ENCODE results near the gene TOMT. TPM values are rescaled to one million over a fixed set of nuclear protein-coding genes. Genes with fewer than 3 reads are reported as not detected.

The TOMT gene
- total and polyA plus RNA-seq, 2 donors (not counting 3 experiments of a cell fraction or from before 2014, with no cell fraction given), result not detected

- no peaks in the 10 kb centered on the region for H3K36me3 ChIP-seq (ENCODE audit: control insufficient read depth in 2 of 2, extremely low read depth in 1 of 2, insufficient read depth in 2 of 2, low read length in 2 of 2)
- no peaks in the 10 kb centered on the region for H3K9me3 ChIP-seq (replicated peaks; ENCODE audit: control insufficient read depth, insufficient read depth, low read length)
- FAIRE-seq (peak; percentile 94), DNase-seq (ENCODE audit: low read depth, low spot score) (peak; percentile 80)
- POLR2A ChIA-PET, result interaction anchor here (1.1 to 1.2 kb wide), 2 partner anchors 40 to 151 kb away, joined by 3 read pairs; partner anchors contain the start of gene ANAPC15
- H4K20me1 ChIP-seq (replicated peaks; ENCODE audit: control insufficient read depth, extremely low read depth, insufficient read depth, low read length), result no peaks in the 10 kb centered on the region
- TF ChIP-seq JUN (IDR thresholded peaks at IDR 0.05; ENCODE audit: borderline replicate concordance, insufficient read depth, insufficient read length, low read depth) (peak; percentile 77), EZH2 (IDR thresholded peaks at IDR 0.05; ENCODE audit: borderline replicate concordance, low read depth, low read length, severe bottlenecking) (no peak), POLR2A (IDR thresholded peaks at IDR 0.05; ENCODE audit: low read depth, low read length) (no peak), MYC (IDR thresholded peaks at IDR 0.05; ENCODE audit: low read depth, low read length) (no peak), MAX (IDR thresholded peaks at IDR 0.05; ENCODE audit: insufficient read depth, insufficient read length) (no peak), GATA2 (IDR thresholded peaks at IDR 0.05; ENCODE audit: insufficient read depth, insufficient read length, low read depth, low read length) (no peak), CTCF (IDR thresholded peaks at IDR 0.05; ENCODE audit: extremely low read depth in 1 of 2, insufficient read depth in 1 of 2, low read depth in 1 of 2, low read length in 2 of 2) (no peak), FOS (IDR thresholded peaks at IDR 0.05; ENCODE audit: borderline replicate concordance, insufficient read depth, low read length) (peak; percentile 77), POLR2AphosphoS5 (IDR thresholded peaks at IDR 0.05; ENCODE audit: insufficient read depth, low read depth, low read length) (peak; percentile 78)
- dilution Hi-C loops (cut with MboI; ENCODE audit: extremely low pct_ligation_motif_present, low sequenced_read_pairs) (no loop called here), intact Hi-C loops (cut with micrococcal nuclease) (loop anchor here (1.0 kb wide), 2 partner anchors 8 to 31 kb away; partner anchors contain the start of genes LRRC51 and NUMA1)
- BruUV-seq (replicated peaks), result TSS peak; percentile 24
- peaks cover 54% of the 10 kb centered on the region for H3K4me1 ChIP-seq (ENCODE audit: control insufficient read depth, extremely low read depth, insufficient read depth, low read length)
- CTCF ChIA-PET, result interaction anchor here (0.9 to 6.9 kb wide), 8 partner anchors 19 to 112 kb away, joined by 3 to 46 read pairs (median 4); no protein-coding TSS in a partner anchor
- peak overlapping the region; percentile 75 for H3K4me2 ChIP-seq (ENCODE audit: insufficient read depth, low read length)
- no peaks in the 10 kb centered on the region for H3K9me1 ChIP-seq (replicated peaks; ENCODE audit: control insufficient read depth, extremely low read depth, insufficient read depth, low read length)
- H3K79me2 ChIP-seq (ENCODE audit: control insufficient read depth, insufficient read depth, low read length), result peaks cover 85% of the 10 kb centered on the region
- no peak overlapping the region for H2AFZ ChIP-seq (ENCODE audit: low read depth, low read length)
- H3K27me3 ChIP-seq (ENCODE audit: control insufficient read depth in 2 of 2, insufficient read depth in 2 of 2, low read length in 2 of 2), result no peaks in the 10 kb centered on the region
- peak overlapping the region; percentile 35 for H3K9ac ChIP-seq (replicated peaks; ENCODE audit: extremely low read depth, insufficient read depth, low read length)
- peak overlapping the region; percentile 65 for H3K27ac ChIP-seq (ENCODE audit: insufficient read depth, low read depth, low read length)
- peak overlapping the region in 1 of 3 experiments; percentile 4 for H3K4me3 ChIP-seq (replicated peaks in 1 of 3; ENCODE audit: insufficient read depth in 1 of 3, low read depth in 1 of 3, low read length in 3 of 3)
These were observed 33.4 kb upstream of the TOMT start for GRCh38 chr11:72072348-72072747.

All from endothelial cell of umbilical vein (primary cell).